ENCODE results near the gene MAN1A1. TPM values are rescaled to one million over a fixed set of nuclear protein-coding genes. Genes with fewer than 3 reads are reported as not detected.
"Not testable (repeated sequence)": the region's sequence is repeated elsewhere in the genome, so short reads cannot be mapped to it uniquely, and the experiment has no call there.

Gene MAN1A1
- total RNA-seq, 1 donor from 2014 or later, result 18.3 TPM

DNA sequence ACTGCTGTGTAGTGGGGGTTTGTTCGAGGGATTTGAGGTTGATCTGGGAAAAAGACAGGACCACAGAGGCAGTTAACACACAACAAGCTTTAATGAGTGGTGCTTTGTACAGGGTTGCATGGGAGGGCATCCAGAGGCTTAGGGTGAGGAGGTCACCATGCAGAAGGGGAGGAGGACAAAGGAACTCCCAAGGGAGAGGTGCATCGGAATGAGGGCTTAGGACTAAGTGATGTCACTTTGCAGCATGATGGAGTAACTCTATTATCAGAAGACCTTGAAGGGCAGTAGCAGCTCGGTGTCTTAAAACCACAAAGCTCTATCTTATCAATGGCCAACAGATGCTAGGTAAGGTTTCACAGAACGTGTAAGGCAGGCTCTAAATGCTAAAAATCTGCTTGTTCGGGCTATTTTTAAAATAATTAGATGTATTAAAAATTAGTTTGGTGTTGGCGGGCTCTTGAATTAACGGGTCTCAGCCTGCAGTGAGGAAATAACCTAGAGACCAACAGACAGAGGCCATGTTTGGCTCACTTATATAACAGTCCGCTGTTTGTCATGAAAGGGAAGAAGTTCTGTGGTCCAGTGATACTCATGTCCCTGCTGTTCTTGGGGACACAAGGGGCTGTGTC is 37.9 kb downstream of the MAN1A1 start:
- ATAC-seq (no peak), DNase-seq (no peak)
- intact Hi-C loops (cut with micrococcal nuclease), result no loop called here

DNA sequence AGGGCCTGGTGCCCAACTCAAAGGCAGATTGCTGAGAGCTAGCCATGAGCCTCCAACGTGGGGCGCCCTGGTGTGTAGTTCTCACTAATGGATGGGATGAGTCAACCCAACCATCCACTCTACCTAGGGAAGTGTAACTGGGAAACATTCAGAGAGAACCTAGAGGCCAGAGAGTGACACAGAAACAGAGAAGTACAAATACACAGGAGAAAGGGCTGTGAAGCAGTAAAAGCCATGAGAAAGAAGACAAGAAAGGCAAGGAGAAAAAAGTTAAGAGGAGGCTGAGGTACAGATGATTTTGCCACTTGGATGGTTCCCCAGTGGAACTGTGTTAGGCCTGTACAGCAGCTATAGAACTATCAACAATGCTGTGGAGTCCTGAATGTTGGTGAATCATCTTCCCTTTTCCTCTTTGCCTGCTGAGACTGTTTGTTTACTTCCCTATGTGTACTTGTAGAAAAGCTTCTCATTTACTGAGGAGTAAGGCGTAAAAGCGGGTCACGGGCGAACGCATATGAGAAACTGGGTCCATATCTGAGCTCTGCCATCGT is 39.0 kb downstream of the MAN1A1 start:
- peak; percentile 32 for ATAC-seq
- DNase-seq, result no peak
- intact Hi-C loops (cut with micrococcal nuclease), result no loop called here

DNA sequence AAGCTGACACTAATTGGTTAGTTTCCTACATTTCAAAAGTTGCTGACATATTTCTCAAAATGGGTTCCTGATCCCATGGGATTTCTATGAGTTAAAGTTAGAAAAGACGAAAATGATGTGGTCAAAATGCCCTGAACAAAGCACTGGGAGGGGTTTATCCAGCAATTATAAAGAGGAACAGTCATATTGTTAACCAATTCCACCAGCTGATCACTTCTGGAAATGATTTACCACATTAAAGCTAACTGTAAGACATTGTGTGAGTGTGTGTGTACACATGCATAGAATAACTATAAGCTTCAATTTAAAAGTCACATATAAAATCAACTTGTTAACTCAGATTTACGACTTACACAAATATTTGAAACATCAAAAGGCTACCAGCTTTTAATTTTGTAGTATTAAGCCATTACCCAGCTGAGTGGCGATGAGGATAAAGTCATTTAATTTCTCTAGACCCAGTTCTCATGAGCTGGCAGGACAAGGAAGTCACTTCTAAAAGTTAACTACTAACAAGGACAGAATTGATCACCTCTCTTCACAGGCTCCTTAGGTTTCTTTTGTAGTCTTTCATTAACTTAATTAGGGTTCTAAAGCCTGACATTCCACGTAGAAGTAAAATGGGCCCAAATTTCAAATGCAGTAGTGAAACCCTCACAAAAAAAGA is 40.4 kb downstream of the MAN1A1 start:
- DNase-seq (no peak), ATAC-seq (no peak)
- intact Hi-C loops (cut with micrococcal nuclease), result no loop called here

DNA sequence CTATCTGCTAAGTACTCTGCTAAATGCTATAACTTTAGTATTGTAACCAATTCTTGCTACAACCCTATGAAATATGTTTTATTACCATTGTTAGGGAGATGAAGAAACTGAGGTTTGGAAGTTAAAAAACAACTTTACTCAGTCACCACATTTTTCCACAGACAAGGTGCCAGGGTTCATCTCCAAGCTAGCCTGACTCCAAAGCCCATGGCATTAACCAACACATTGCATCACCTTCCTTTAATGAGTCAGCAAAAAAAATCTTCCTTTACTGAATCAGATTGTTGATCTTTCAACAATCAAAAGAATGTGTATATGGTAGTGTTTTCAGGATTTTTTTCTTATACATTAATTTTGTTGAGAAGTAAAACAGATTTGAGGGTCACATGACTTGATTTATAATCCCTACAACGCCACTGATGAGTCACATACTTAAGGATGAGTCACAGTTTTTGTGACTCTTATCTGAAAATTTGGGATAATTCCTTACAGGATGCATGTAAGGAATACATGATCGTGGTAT is 41.5 kb downstream of the MAN1A1 start:
- ATAC-seq, result peak; percentile 12
- no peak for DNase-seq
- intact Hi-C loops (cut with micrococcal nuclease), result no loop called here

DNA sequence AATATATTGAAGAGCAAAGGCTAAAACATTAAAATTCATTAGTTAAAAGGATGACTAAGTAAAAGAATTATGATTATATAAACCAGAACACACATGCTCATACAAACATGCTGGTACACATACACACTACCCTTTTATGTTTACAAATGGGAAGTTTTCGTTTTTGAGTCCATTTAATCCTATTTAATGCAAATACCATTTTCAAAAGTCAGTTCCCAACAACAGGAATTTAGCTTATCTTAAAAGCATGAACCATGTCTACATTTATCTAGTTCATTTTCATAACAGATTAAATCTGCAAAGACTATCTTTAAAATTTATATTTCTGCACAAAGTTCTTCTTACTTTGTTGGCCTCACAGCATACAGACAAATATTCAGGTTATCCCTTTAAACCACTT is 42.5 kb downstream of the MAN1A1 start:
- intact Hi-C loops (cut with micrococcal nuclease), result no loop called here
- DNase-seq, result no peak

DNA sequence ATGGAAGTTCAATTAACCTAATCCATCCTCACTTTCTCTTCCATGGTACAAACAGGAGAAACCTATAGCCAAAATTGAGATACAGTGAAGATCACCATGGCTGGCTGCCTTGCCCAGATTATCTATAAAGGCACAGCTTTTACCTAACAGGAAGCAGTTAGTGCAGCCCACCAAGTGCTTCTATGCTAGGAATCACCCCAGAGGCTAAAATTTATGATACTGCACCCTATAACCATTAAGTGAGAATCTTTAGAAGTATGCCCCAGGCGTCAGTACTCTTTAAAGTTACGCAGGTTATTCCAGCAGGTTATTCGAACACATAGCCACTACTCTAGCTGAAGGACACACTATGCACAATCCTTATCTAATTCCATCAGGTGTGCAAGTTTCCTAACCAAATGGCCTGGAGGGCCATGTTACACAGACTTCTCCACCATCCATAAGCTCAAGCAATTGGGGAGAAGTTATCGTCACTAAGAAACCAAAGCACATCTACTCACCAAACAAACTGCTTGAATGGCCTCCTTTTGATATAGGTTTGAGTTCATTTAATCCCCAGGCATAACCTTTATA is 43.1 kb downstream of the MAN1A1 start:
- no peak for DNase-seq
- intact Hi-C loops (cut with micrococcal nuclease), result no loop called here

More for the DNA sequence above, 42.5 kb downstream of the MAN1A1 start:
- no peak for ATAC-seq

DNA sequence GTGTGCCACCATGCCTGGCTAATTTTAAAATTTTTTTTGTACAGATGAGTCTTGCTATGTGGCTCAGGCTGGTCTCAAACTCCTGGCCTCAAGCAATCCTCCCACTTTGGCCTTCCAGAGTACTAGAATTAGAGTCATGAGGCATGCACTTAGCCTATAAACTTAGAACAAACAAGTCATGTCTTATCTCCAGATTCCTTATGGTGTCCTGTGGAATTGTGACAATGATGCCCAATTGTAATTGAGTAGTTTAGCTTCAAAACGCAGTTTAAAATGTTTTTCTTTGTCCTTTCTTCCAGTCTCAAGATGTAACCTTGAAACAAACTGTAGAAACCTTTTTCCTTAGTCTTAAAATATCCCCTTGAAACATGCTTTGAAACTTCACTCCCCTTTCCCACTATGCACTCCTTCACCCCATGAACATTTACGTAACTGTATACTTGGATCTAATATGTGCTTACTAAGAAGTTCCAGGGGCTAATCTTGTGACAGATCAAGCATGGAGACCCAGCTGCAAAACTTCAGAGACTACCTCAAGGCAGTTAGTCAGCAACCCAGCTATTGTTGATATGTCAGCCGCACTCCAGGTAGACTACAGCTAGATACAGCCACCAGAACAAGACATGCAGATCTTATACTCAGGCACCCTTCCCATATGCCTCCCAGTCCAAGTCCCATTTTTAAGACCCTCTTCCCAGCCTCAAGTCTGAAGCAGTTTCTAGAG is 46.2 kb downstream of the MAN1A1 start:
- ATAC-seq, result no peak
- intact Hi-C loops (cut with micrococcal nuclease), result no loop called here
- no peak for DNase-seq

More for the DNA sequence above, 43.1 kb downstream of the MAN1A1 start:
- ATAC-seq, result no peak

DNA sequence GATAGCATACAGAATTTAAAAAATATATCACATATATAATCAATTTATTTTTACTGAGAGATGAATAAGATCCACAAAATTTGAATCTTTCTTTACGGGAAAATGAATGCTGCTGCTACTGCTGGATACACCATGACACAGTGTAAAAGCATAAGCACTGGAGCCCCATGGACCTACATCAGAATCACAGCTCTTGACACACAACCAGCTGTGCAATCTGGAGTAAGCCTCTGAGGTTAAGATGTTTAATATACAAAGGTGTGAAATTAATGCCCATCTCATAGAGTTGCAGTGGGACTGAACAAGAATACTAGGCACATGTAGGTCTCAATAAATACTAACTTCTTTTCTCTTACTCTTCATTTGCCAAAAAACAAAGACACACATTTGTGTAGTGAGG is 48.1 kb downstream of the MAN1A1 start:
- ATAC-seq (no peak), DNase-seq (no peak)
- intact Hi-C loops (cut with micrococcal nuclease), result no loop called here

DNA sequence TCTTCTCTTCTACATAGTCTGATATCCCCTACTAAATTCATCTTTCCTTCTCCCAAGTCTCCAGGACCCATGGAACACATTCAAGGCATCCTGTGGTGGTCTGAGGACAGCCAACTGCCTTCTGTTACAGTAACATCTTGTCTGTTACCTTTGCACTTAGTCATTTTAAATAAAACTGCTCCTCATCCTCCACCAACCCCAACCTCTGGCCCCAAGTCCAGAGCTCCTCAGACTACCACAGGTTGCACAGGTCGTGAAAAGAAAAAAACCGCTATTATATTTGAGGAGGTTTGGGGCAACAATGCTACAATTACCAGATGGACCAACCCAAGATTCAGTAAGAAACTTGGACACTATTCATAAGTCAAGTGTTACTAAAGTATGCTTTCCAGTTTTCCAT is 49.9 kb downstream of the MAN1A1 start:
- no peak for ATAC-seq
- intact Hi-C loops (cut with micrococcal nuclease), result no loop called here

DNA sequence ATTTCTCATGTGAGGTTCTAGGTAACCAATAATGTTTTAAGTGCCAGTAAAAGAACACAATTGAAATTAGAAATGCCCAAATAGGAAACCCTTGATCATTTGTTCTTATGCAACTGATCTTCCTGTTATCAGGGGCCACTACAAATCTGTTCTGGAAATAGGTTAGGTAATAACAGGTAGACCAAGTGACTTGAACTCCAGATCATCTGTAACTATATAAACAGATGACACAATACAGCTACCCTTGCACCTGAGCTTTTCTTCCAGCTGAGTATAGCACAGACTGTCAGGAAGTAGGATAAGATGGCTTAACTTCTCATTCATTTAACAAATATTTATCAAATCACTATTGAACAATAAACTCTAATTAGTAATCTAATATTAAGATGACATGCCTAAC is 52.5 kb downstream of the MAN1A1 start:
- no peak for ATAC-seq
- intact Hi-C loops (cut with micrococcal nuclease), result no loop called here
- DNase-seq, result no peak

More for the DNA sequence above, 49.9 kb downstream of the MAN1A1 start:
- DNase-seq, result no peak

DNA sequence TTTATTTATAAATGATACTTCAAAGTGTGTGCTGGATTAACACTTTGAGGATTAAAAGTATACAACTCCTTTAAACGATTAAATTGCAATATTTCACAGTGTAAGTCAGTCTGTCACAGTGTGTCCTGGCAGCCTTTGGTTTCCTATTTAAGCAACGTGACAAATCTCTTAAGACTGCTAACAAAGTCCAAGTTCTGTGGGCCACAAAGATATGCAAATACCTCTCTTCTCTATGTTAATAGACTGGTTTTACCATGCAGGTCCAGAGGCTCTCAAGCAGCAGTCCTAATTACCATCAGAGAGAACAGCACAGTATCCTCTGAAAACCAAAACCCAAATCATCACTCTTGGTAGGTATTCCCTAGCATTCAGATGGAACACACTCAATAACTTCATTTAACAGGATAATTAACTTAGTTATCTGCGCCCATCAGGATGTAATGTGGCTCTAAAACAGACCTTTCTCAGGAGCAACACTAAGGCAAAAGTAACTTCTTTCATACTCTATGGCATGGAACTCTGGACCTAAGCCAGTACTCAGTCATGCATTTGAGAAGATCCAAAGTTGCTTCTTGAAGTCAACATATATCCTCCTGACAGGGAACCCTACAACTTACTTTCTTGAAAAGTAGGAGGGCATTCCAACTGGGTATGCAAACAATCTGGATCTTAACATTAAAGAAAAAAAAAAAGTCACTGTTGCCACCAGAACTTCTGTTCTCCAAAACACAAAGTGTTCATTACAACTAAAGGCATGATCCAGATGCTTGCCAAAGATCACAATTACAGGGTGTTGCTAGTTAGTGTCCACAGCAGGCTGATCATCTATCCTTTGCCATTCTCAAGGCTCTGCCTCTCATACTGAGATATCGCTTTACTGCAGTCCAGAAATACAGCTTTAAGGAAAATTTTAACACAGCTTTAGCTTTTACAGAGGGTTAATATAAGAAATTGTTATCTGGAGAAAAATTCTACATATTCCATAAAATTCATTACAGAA is 53.2 kb downstream of the MAN1A1 start:
- ATAC-seq (peak; percentile 93), DNase-seq (no peak)
- intact Hi-C loops (cut with micrococcal nuclease), result no loop called here

DNA sequence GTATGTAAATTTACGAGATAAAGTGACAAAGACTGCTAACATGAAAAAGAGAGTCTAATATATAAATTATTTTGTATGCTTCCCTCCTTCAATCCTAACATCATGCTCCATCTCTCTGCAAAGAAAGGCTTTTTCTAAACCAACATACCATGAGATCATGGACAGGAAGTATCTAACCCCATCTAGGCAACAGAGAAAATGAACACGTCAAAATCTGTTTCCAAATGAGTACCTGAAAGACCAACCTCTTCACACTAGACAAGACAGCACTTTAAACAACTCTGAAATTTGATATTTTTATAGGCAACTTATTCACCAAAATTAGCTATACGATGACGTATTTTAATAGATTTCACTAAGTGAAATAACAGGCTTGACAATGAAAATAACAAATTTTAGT is 54.6 kb downstream of the MAN1A1 start:
- ATAC-seq, result no peak
- intact Hi-C loops (cut with micrococcal nuclease), result no loop called here

DNA sequence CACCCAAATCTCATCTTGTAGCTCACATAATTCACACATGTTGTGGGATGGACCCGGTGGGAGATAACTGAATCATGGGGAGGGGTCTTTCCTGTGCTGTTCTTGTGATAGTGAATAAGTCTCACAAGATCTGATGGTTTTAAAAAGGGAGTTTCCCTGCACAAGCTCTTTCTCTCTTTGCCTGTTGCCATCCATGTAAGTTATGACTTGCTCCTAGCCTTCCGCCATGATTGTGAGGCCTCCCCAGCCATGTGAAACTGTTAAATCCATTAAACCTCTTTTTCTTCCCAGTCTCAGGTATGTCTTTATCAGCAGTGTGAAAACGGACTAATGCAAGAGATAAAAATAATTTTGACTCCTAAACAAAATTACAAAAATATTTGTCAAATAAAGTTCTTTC is 58.5 kb downstream of the MAN1A1 start:
- intact Hi-C loops (cut with micrococcal nuclease), result not testable (repeated sequence)

More for the DNA sequence above, 54.6 kb downstream of the MAN1A1 start:
- no peak for DNase-seq

DNA sequence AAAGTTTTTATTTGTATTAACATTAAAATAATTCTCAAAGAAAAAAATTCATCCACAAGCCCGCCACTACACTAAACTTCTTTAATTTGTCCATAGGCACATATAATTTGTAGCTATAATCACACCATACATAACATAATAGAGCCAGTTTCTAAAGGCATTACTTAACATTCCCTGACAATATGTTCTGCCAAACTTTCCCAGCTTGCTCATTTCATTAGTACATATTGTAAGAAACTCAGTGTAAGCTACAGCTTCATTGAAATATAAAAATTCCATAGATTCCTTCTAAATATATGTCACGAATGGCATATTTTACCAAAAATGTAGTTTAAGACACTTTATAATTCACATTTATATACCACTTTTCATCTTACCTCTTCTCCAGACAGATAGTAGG is 59.3 kb downstream of the MAN1A1 start:
- no peak for ATAC-seq
- intact Hi-C loops (cut with micrococcal nuclease), result no loop called here
- DNase-seq, result no peak

More for the DNA sequence above, 58.5 kb downstream of the MAN1A1 start:
- not testable (repeated sequence) for DNase-seq, ATAC-seq

DNA sequence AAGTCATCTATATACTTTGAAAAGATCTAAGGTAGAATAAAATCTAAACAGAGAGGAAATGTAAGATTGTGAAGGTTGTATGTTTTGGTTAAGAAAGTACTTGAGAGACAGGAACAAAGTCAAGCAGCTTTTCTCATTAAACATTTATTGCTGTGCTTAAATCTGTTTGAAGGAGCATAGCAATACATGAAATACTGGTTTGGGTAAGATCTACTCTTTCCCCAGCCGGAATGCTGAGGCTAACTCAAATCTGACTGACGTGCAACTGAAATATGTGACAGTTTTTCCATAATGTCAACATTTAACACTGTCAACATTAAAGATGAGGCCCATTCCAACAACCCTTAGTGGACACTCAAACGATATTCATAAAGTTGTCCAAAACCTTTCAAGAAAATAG is 59.9 kb downstream of the MAN1A1 start:
- intact Hi-C loops (cut with micrococcal nuclease), result no loop called here
- DNase-seq, result no peak
- ATAC-seq, result no peak

DNA sequence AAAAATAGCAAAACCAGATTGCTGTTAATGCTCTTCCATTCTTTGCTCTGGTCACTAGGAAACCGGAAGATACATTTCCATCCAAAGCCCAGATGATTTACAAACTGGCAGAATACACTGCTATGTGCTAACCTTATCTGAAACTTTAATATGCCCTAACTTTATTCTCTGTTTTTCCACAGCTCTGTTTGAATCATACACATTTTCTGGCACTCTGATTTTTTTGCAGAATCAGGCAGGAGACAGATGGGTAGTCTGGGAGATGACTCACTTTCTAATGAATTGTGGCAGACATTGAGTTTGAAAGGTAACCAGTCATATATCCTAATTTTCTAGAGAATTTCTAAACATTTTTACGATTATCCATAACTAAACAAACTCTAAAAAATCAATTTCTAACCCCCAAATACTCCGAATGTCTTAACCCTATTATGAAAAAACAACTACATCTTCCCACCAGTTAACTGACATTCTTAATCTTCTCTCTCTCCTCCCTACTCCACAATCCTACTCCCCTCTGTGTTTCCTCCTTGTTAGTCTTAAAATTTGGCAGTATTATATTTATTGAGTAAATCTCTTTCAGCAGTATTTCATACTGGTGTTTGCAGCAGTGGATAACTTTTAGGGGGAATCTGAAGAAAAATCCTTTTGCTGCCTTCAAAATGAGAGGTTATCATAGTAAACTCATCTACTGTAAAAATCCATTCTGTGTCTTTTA is 63.5 kb downstream of the MAN1A1 start:
- no peak for DNase-seq
- intact Hi-C loops (cut with micrococcal nuclease), result no loop called here
- no peak for ATAC-seq

DNA sequence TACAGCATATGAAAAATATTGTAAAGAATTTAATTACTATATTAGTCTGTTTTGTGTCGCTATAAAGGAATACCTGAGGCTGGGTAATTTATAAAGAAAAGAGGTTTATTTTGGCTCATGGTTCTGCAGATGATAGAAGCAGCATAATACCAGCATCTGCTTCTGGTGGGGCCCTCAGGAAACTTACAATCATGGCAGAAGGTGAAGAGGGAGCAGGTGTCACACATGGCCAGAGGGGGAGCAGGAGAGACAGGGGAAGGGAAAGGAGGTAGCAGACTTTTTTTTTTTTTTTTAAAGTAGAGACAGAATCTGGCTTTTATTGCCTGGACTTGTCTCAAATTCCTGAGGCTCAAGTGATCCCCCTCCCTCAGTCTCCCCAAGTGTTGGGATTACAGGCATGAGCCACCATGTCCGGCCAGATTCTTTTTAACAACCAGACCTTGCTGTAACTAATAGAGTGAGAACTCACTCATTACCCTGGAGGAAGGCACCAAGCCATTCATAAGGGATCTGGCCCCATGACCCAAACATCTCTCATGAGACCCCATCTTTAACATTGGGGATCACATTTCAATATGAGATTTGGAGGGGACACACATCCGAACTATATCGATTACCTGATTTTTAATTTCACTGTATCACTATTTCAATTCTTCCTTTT is 64.6 kb downstream of the MAN1A1 start:
- intact Hi-C loops (cut with micrococcal nuclease), result no loop called here
- DNase-seq (no peak), ATAC-seq (no peak)
